Activated CD8-positive, alpha-beta memory T cell treated with anti-CD3 and anti-CD28 coated beads for 4 hours (primary cell): ENCODE results near the gene PPP1R12B.
"Not testable (repeated sequence)": the region's sequence is repeated elsewhere in the genome, so short reads cannot be mapped to it uniquely, and the experiment has no call there.

ENCODE experiments used
- DNase-seq, 2 donors: peaks; one replicate each; pipeline ENCODE4 v3.0.0-alpha.2; 2020; ENCODE audit warnings: low read depth in 2 of 2

The PPP1R12B gene

GRCh38 chr1:202343652-202344349 is 4.7 kb upstream of the PPP1R12B start:
- no peak for DNase-seq

GRCh38 chr1:202348005-202348508 is 442 bp upstream of the PPP1R12B start:
- no peak for DNase-seq

GRCh38 chr1:202349206-202349928 is 868 bp downstream of the PPP1R12B start:
- no peak for DNase-seq

- no peak for DNase-seq
Measured at GRCh38 chr1:202351725-202352124, 3.2 kb downstream of the PPP1R12B start.

GRCh38 chr1:202352583-202353197 is 4.2 kb downstream of the PPP1R12B start:
- DNase-seq, result not testable (repeated sequence)

GRCh38 chr1:202355944-202356553 is 7.5 kb downstream of the PPP1R12B start:
- DNase-seq, result no peak

- no peak for DNase-seq
Measured at GRCh38 chr1:202357506-202357905, 9.0 kb downstream of the PPP1R12B start.

- no peak for DNase-seq
Measured at GRCh38 chr1:202361224-202361623, 12.7 kb downstream of the PPP1R12B start.

- no peak for DNase-seq
Measured at GRCh38 chr1:202361701-202362100, 13.2 kb downstream of the PPP1R12B start.

GRCh38 chr1:202362212-202362611 is 13.7 kb downstream of the PPP1R12B start:
- DNase-seq, result no peak

- DNase-seq, result no peak
Measured at GRCh38 chr1:202365092-202365815, 16.8 kb downstream of the PPP1R12B start.

- DNase-seq, result no peak
Measured at GRCh38 chr1:202367271-202367670, 18.8 kb downstream of the PPP1R12B start.

- not testable (repeated sequence) for DNase-seq
Measured at GRCh38 chr1:202370906-202371305, 22.4 kb downstream of the PPP1R12B start.

GRCh38 chr1:202374099-202374498 is 25.6 kb downstream of the PPP1R12B start:
- DNase-seq, result no peak

GRCh38 chr1:202375175-202375574 is 26.7 kb downstream of the PPP1R12B start:
- DNase-seq, result not testable (repeated sequence)

GRCh38 chr1:202376247-202376646 is 27.7 kb downstream of the PPP1R12B start:
- DNase-seq, result no peak

GRCh38 chr1:202379884-202380529 is 31.5 kb downstream of the PPP1R12B start:
- DNase-seq, result not testable (repeated sequence)

GRCh38 chr1:202380535-202380934 is 32.0 kb downstream of the PPP1R12B start:
- DNase-seq, result not testable (repeated sequence)

- not testable (repeated sequence) for DNase-seq
Measured at GRCh38 chr1:202381867-202382266, 33.4 kb downstream of the PPP1R12B start.

- DNase-seq, result not testable (repeated sequence)
Measured at GRCh38 chr1:202395831-202396230, 47.3 kb downstream of the PPP1R12B start.

GRCh38 chr1:202397256-202397655 is 48.8 kb downstream of the PPP1R12B start:
- DNase-seq, result no peak
